ENCODE measurements around the gene BCL6. TPM values are rescaled to one million over a fixed set of nuclear protein-coding genes. Genes with fewer than 3 reads are reported as not detected.

Gene BCL6
- total and polyA plus RNA-seq, 10 of the 15 experiments (the other 5 are each of a cell fraction or from before 2014, with no cell fraction given) = 0.04 to 0.85 (median 0.15) TPM

GRCh38 chr3:187767266-187768012 is 22.2 kb upstream of the BCL6 start:
- Histone ChIP-seq H3K4me3 (no peak overlapping the region), H4K20me1 (ENCODE audit: control insufficient read depth, insufficient read depth) (no peaks in the 10 kb centered on the region), H3K4me1 (ENCODE audit: control insufficient read depth, insufficient read depth, low read length) (peaks cover 12% of the 10 kb centered on the region), H3K4me2 (ENCODE audit: control insufficient read depth, insufficient read depth) (no peak overlapping the region), H2AFZ (ENCODE audit: control insufficient read depth, low read depth, low read length) (no peak overlapping the region), H3K9ac (ENCODE audit: control insufficient read depth, insufficient read depth, low read length) (no peak overlapping the region), H3K36me3 (ENCODE audit: control insufficient read depth in 2 of 2, insufficient read depth in 2 of 2, low read length in 1 of 2) (no peaks in the 10 kb centered on the region), H3K27ac (ENCODE audit: control insufficient read depth, insufficient read depth) (no peak overlapping the region), H3K27me3 (replicated peaks in 1 of 2; ENCODE audit: control insufficient read depth in 2 of 2, insufficient read depth in 2 of 2, low read length in 1 of 2) (peaks cover 0 to 4% of the 10 kb centered on the region in 2 experiments; a peak in 1 of 4 replicates), H3K79me2 (ENCODE audit: control insufficient read depth, insufficient read depth, low read length) (no peaks in the 10 kb centered on the region), H3K9me3 (replicated peaks; ENCODE audit: control insufficient read depth, insufficient read depth, low read length) (no peaks in the 10 kb centered on the region)
- ChIA-PET RAD21 (ENCODE audit: unreplicated experiment) (no interaction called here), CTCF (interaction anchor here (0.6 kb wide), 2 partner anchors 13 to 71 kb away, joined by 3 to 4 read pairs; no protein-coding TSS in a partner anchor), POLR2A (no interaction called here), SMC1A (ENCODE audit: uncharacterized antibody, unreplicated experiment) (interaction anchor here (0.8 to 1.2 kb wide), 5 partner anchors 8 to 69 kb away, joined by 3 to 4 read pairs (median 3); no protein-coding TSS in a partner anchor)
- TF ChIP-seq EED (IDR thresholded peaks at IDR 0.05; ENCODE audit: low read depth) (no peak), SMARCA5 (IDR thresholded peaks at IDR 0.05) (no peak), ATF3 (IDR thresholded peaks at IDR 0.05; ENCODE audit: borderline replicate concordance, extremely low read depth, low read depth, low read length) (no peak), ATF7 (IDR thresholded peaks at IDR 0.05; ENCODE audit: low read depth) (no peak), SUPT20H (IDR thresholded peaks at IDR 0.05; ENCODE audit: borderline replicate concordance, control insufficient read depth, low read depth, low read length) (no peak), YBX1 (IDR thresholded peaks at IDR 0.05) (no peak), TBL1XR1 (IDR thresholded peaks at IDR 0.05; ENCODE audit: low read depth, low read length) (no peak), STAT1 (conservative IDR thresholded peaks at IDR 0.05) (no peak), NRF1 (conservative IDR thresholded peaks at IDR 0.05; ENCODE audit: low read depth, low read length) (no peak)
- TF ChIP-seq, protein P1, sequence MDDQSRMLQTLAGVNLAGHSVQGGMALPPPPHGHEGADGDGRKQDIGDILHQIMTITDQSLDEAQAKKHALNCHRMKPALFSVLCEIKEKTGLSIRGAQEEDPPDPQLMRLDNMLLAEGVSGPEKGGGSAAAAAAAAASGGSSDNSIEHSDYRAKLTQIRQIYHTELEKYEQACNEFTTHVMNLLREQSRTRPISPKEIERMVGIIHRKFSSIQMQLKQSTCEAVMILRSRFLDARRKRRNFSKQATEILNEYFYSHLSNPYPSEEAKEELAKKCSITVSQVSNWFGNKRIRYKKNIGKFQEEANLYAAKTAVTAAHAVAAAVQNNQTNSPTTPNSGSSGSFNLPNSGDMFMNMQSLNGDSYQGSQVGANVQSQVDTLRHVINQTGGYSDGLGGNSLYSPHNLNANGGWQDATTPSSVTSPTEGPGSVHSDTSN (IDR thresholded peaks at IDR 0.05; ENCODE audit: insufficient replicate concordance, low read depth, low read length) = no peak
- TF ChIP-seq, protein P2, sequence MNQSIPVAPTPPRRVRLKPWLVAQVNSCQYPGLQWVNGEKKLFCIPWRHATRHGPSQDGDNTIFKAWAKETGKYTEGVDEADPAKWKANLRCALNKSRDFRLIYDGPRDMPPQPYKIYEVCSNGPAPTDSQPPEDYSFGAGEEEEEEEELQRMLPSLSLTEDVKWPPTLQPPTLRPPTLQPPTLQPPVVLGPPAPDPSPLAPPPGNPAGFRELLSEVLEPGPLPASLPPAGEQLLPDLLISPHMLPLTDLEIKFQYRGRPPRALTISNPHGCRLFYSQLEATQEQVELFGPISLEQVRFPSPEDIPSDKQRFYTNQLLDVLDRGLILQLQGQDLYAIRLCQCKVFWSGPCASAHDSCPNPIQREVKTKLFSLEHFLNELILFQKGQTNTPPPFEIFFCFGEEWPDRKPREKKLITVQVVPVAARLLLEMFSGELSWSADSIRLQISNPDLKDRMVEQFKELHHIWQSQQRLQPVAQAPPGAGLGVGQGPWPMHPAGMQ (IDR thresholded peaks at IDR 0.05; ENCODE audit: borderline replicate concordance) = no peak
- FAIRE-seq (no peak), ATAC-seq (no peak), DNase-seq (ENCODE audit: low read depth, low spot score) (no peak)
- no TSS peak for BruUV-seq (replicated peaks)
- WGBS (ENCODE audit: insufficient coverage, insufficient replicate concordance, low lambda C conversion rate, missing lambda C conversion rate) = 78% methylated on average over 3 of the region's 3 CpGs
- intact Hi-C loops (cut with micrococcal nuclease; ENCODE audit: unreplicated experiment) (no loop called here), in situ Hi-C loops (cut with MboI) (no loop called here)
